CD4-positive, CD25-positive, alpha-beta regulatory T cell (primary cell): ENCODE results near the gene METTL2A. TPM values are rescaled to one million over a fixed set of nuclear protein-coding genes. Genes with fewer than 3 reads are reported as not detected.
"Not testable (repeated sequence)": the region's sequence is repeated elsewhere in the genome, so short reads cannot be mapped to it uniquely, and the experiment has no call there.

Experiments
- ATAC-seq, 2 donors: fragments of 150-1000 bp; cut with Tn5 transposase; one replicate each; pipeline ENCODE4 v1.10.0; 2021; ENCODE audit warnings: low read depth in 2 of 2, moderate number of reproducible peaks in 2 of 2, moderate library complexity in 1 of 2
- DNase-seq, 3 donors: peaks; one replicate each; pipeline versions ENCODE4 v3.0.0 to v3.0.0-alpha.2; 2012 to 2022; ENCODE audit warnings: mixed read lengths in 1 of 3
- H3K27ac ChIP-seq: one replicate; pipeline ENCODE4 v1.7.0; 2013; ENCODE audit warnings: mild to moderate bottlenecking, low read length; ENCODE audit not compliant: insufficient read depth, poor library complexity, severe bottlenecking
- H3K27me3 ChIP-seq: one replicate; pipeline ENCODE4 v1.7.0; 2013; ENCODE audit warnings: low read length; ENCODE audit not compliant: control insufficient read depth, insufficient read depth
- H3K36me3 ChIP-seq: one replicate; pipeline ENCODE4 v1.7.0; 2013; ENCODE audit warnings: mild to moderate bottlenecking, low read length, moderate library complexity; ENCODE audit not compliant: control insufficient read depth, insufficient read depth
- H3K4me1 ChIP-seq: 2 replicates; pipeline ENCODE4 v1.7.0; 2013; ENCODE audit warnings: mild to moderate bottlenecking, low read length; ENCODE audit not compliant: insufficient read depth, control insufficient read depth, poor library complexity, severe bottlenecking
- H3K4me3 ChIP-seq: one replicate; pipeline ENCODE4 v1.7.0; 2013; ENCODE audit warnings: low read depth, mild to moderate bottlenecking, low read length, moderate library complexity
- H3K9me3 ChIP-seq, 2 experiments: 1 replicate in 1 of 2; 2 replicates in 1 of 2; pipeline ENCODE4 v1.7.0; 2013; ENCODE audit warnings: low read length in 2 of 2, mild to moderate bottlenecking in 1 of 2, moderate library complexity in 1 of 2; ENCODE audit not compliant: control insufficient read depth in 2 of 2
- H3K27ac Mint-ChIP-seq, 3 donors: one replicate each; pipeline ENCODE4 v1.8.0; 2020 to 2022; ENCODE audit warnings: mild to moderate bottlenecking in 3 of 3, mixed read lengths in 3 of 3, moderate library complexity in 2 of 3
- H3K27me3 Mint-ChIP-seq: one replicate; pipeline ENCODE4 v1.8.0; 2022; ENCODE audit warnings: mild to moderate bottlenecking, mixed read lengths
- H3K36me3 Mint-ChIP-seq: one replicate; pipeline ENCODE4 v1.8.0; 2020; ENCODE audit warnings: mixed read lengths
- H3K4me1 Mint-ChIP-seq, 4 donors: one replicate each; pipeline ENCODE4 v1.8.0; 2020 to 2022; ENCODE audit warnings: mixed read lengths in 4 of 4, mild to moderate bottlenecking in 1 of 4
- H3K4me3 Mint-ChIP-seq, 4 donors: one replicate each; pipeline ENCODE4 v1.8.0; 2020 to 2022; ENCODE audit warnings: mild to moderate bottlenecking in 4 of 4, mixed read lengths in 4 of 4, moderate library complexity in 3 of 4
- H3K9me3 Mint-ChIP-seq, 7 donors: one replicate each; pipeline ENCODE4 v1.8.0; 2020 to 2022; ENCODE audit warnings: mixed read lengths in 7 of 7, mild to moderate bottlenecking in 3 of 7, moderate library complexity in 2 of 7
- polyA plus RNA-seq, 4 donors: library from polyadenylated mRNA; unstranded; fragments of 300-500 nt; fragmentation: Illumina TruSeq; gene quantifications; one replicate each; pipeline ENCODE4 v1.2.3, GENCODE V29; 2021
- total RNA-seq: library from RNA; stranded (reverse); gene quantifications from one replicate; pipeline ENCODE4 v1.2.3, GENCODE V29; 2022

The METTL2A gene
- total and polyA plus RNA-seq, 5 donors from 2014 or later: 10.4 to 12.9 (median 12.1) TPM

GRCh38 chr17:62490990-62491389, 67.3 kb downstream of the METTL2A start:
- not testable (repeated sequence) for ATAC-seq

GRCh38 chr17:62493049-62493655, 69.5 kb downstream of the METTL2A start:
- H3K36me3 Mint-ChIP-seq, ATAC-seq, H3K36me3 ChIP-seq, H3K9me3 ChIP-seq, DNase-seq, H3K27me3 Mint-ChIP-seq, H3K9me3 Mint-ChIP-seq, H3K27ac ChIP-seq, H3K27ac Mint-ChIP-seq, H3K27me3 ChIP-seq, H3K4me3 ChIP-seq, H3K4me1 ChIP-seq, H3K4me3 Mint-ChIP-seq: not testable (repeated sequence)
- H3K4me1 Mint-ChIP-seq: peaks cover 17 to 68% (median 35%) of the 10 kb centered on the region in 4 donors

More at GRCh38 chr17:62490990-62491389, 67.3 kb downstream of the METTL2A start:
- H3K27ac ChIP-seq, H3K4me3 Mint-ChIP-seq, H3K36me3 ChIP-seq, H3K27me3 ChIP-seq, H3K9me3 ChIP-seq, DNase-seq, H3K36me3 Mint-ChIP-seq, H3K4me1 ChIP-seq, H3K9me3 Mint-ChIP-seq, H3K4me3 ChIP-seq, H3K27me3 Mint-ChIP-seq, H3K27ac Mint-ChIP-seq: not testable (repeated sequence)
- H3K4me1 Mint-ChIP-seq: peaks cover 16 to 67% (median 41%) of the 10 kb centered on the region in 4 donors

GRCh38 chr17:62494073-62494472, 70.4 kb downstream of the METTL2A start:
- not testable (repeated sequence) for ATAC-seq, H3K36me3 Mint-ChIP-seq, H3K27me3 Mint-ChIP-seq, H3K36me3 ChIP-seq, H3K4me3 Mint-ChIP-seq, H3K27me3 ChIP-seq, H3K27ac ChIP-seq, H3K27ac Mint-ChIP-seq, H3K9me3 Mint-ChIP-seq, H3K9me3 ChIP-seq, H3K4me1 ChIP-seq, DNase-seq, H3K4me3 ChIP-seq
- H3K4me1 Mint-ChIP-seq: peaks cover 12 to 63% (median 32%) of the 10 kb centered on the region in 4 donors

GRCh38 chr17:62496344-62496743, 72.6 kb downstream of the METTL2A start:
- not testable (repeated sequence) for H3K36me3 ChIP-seq, H3K4me1 ChIP-seq, H3K9me3 Mint-ChIP-seq, H3K4me3 ChIP-seq, H3K36me3 Mint-ChIP-seq, H3K4me3 Mint-ChIP-seq, H3K9me3 ChIP-seq, H3K27me3 Mint-ChIP-seq, H3K27ac ChIP-seq, H3K27ac Mint-ChIP-seq, DNase-seq, H3K27me3 ChIP-seq, ATAC-seq
- peaks cover 17 to 55% (median 29%) of the 10 kb centered on the region in 4 donors for H3K4me1 Mint-ChIP-seq

GRCh38 chr17:62498796-62499195, 75.1 kb downstream of the METTL2A start:
- H3K9me3 ChIP-seq: not testable (repeated sequence)

More at GRCh38 chr17:62498796-62499195, 75.1 kb downstream of the METTL2A start:
- ATAC-seq, H3K27ac ChIP-seq, H3K4me1 ChIP-seq, H3K27me3 ChIP-seq, H3K36me3 ChIP-seq, DNase-seq, H3K4me3 ChIP-seq, H3K4me3 Mint-ChIP-seq, H3K36me3 Mint-ChIP-seq, H3K27me3 Mint-ChIP-seq, H3K9me3 Mint-ChIP-seq: not testable (repeated sequence)
- H3K4me1 Mint-ChIP-seq: peaks cover 10 to 46% (median 27%) of the 10 kb centered on the region in 4 donors
- H3K27ac Mint-ChIP-seq: peak overlapping the region in 1 of 3 donors; percentile 70

Other genes starting within 250 kb of the METTL2A start
- not detected for gene EFCAB3, start 43.3 kb upstream of the METTL2A start, total RNA-seq
- gene EFCAB3, start 43.3 kb upstream of the METTL2A start, polyA plus RNA-seq: not detected
- 89.5 TPM for gene TLK2, start 54.9 kb downstream of the METTL2A start, total RNA-seq
- 10 to 100 TPM in 2 of 4 donors, 1 to 10 TPM in 2; 6.9 to 13.4 (median 10.2) TPM for gene TLK2, start 54.9 kb downstream of the METTL2A start, polyA plus RNA-seq
- 10.2 TPM for gene MRC2, start 203.8 kb downstream of the METTL2A start, total RNA-seq
- gene MRC2, start 203.8 kb downstream of the METTL2A start, polyA plus RNA-seq: under 1 TPM; 0.25 to 0.36 (median 0.30) TPM